Trophoblast cell (in vitro differentiated cells and primary cell): ENCODE data around the gene LTF.
"Not testable (repeated sequence)": the region's sequence is repeated elsewhere in the genome, so short reads cannot be mapped to it uniquely, and the experiment has no call there.

Source experiments
- DNase-seq, 2 donors: peaks; one replicate each; pipeline ENCODE4 v3.0.0-alpha.2; 2016
- H2AFZ ChIP-seq: 2 replicates; pipeline ENCODE4 v1.6.1; 2013; ENCODE audit warnings: low read length, moderate library complexity, mild to moderate bottlenecking; ENCODE audit not compliant: insufficient read depth, poor library complexity
- H2AK5ac ChIP-seq: 2 replicates; pipeline ENCODE4 v1.6.1; 2013; ENCODE audit warnings: mild to moderate bottlenecking, low read length
- H2BK120ac ChIP-seq: 2 replicates; pipeline ENCODE4 v1.6.1; 2013; ENCODE audit warnings: low read length, mild to moderate bottlenecking, moderate library complexity; ENCODE audit not compliant: insufficient read depth, poor library complexity
- H2BK12ac ChIP-seq: 2 replicates; pipeline ENCODE4 v1.6.1; 2013; ENCODE audit warnings: mild to moderate bottlenecking, low read length, moderate library complexity
- H2BK5ac ChIP-seq: 2 replicates; pipeline ENCODE4 v1.6.1; 2013; ENCODE audit warnings: low read length, low read depth, moderate library complexity, mild to moderate bottlenecking; ENCODE audit not compliant: poor library complexity
- H3K14ac ChIP-seq: 2 replicates; pipeline ENCODE4 v1.6.1; 2013; ENCODE audit warnings: mild to moderate bottlenecking, low read length
- H3K18ac ChIP-seq: 2 replicates; pipeline ENCODE4 v1.6.1; 2013; ENCODE audit warnings: mild to moderate bottlenecking, low read length
- H3K23ac ChIP-seq: 2 replicates; pipeline ENCODE4 v1.6.1; 2013; ENCODE audit warnings: low read length
- H3K27ac ChIP-seq: 2 replicates; pipeline ENCODE4 v1.5.1; 2013; ENCODE audit warnings: low read depth, mild to moderate bottlenecking, inconsistent platforms, low read length, moderate library complexity
- H3K27me3 ChIP-seq: 2 replicates; pipeline ENCODE4 v1.6.1; 2013; ENCODE audit warnings: inconsistent platforms, mild to moderate bottlenecking, low read length, moderate library complexity; ENCODE audit not compliant: insufficient read depth
- H3K36me3 ChIP-seq, 2 experiments: 1 replicate in 1 of 2; 2 replicates in 1 of 2; pipeline ENCODE4 v1.6.1; 2013; ENCODE audit warnings: low read length in 2 of 2, mild to moderate bottlenecking in 2 of 2, moderate library complexity in 1 of 2; ENCODE audit not compliant: insufficient read depth in 2 of 2, control insufficient read depth in 1 of 2
- H3K4ac ChIP-seq: 2 replicates; pipeline ENCODE4 v1.6.1; 2013; ENCODE audit warnings: low read depth, mild to moderate bottlenecking, low read length, moderate library complexity
- H3K4me1 ChIP-seq, 2 experiments: 1 replicate in 1 of 2; 2 replicates in 1 of 2; pipeline ENCODE4 v1.6.1; 2013; ENCODE audit warnings: low read length in 2 of 2, mild to moderate bottlenecking in 2 of 2, moderate library complexity in 1 of 2; ENCODE audit not compliant: insufficient read depth in 2 of 2, control insufficient read depth in 1 of 2
- H3K4me2 ChIP-seq: 2 replicates; pipeline ENCODE4 v1.6.1; 2013; ENCODE audit warnings: inconsistent platforms, mild to moderate bottlenecking, low read length, moderate library complexity
- H3K4me3 ChIP-seq: 2 replicates; pipeline ENCODE4 v1.5.1; 2013; ENCODE audit warnings: mild to moderate bottlenecking, low read depth, low read length, inconsistent platforms
- H3K79me1 ChIP-seq: one replicate; pipeline ENCODE4 v1.6.1; 2013; ENCODE audit warnings: low read length
- H3K79me2 ChIP-seq: 2 replicates; pipeline ENCODE4 v1.6.1; 2013; ENCODE audit warnings: low read length, mild to moderate bottlenecking; ENCODE audit not compliant: control insufficient read depth, insufficient read depth, poor library complexity
- H3K9ac ChIP-seq: 2 replicates; pipeline ENCODE4 v1.6.1; 2013; ENCODE audit warnings: mild to moderate bottlenecking, low read length
- H3K9me3 ChIP-seq: 2 replicates; pipeline ENCODE4 v1.6.1; 2013; ENCODE audit warnings: low read depth, mild to moderate bottlenecking, control low read depth, inconsistent platforms, low read length; ENCODE audit not compliant: insufficient read depth
- H4K12ac ChIP-seq: 2 replicates; pipeline ENCODE4 v1.6.1; 2013; ENCODE audit warnings: low read depth, mild to moderate bottlenecking, low read length, moderate library complexity
- H4K8ac ChIP-seq: 2 replicates; pipeline ENCODE4 v1.6.1; 2013; ENCODE audit warnings: low read depth, mild to moderate bottlenecking, low read length, moderate library complexity
- H4K91ac ChIP-seq: one replicate; pipeline ENCODE4 v1.6.1; 2013; ENCODE audit warnings: low read depth, mild to moderate bottlenecking, low read length, moderate library complexity
- WGBS: extraction: QIAGEN DNeasy Blood & Tissue Kit; methylation state at CpG from one replicate; pipeline ENCODE4 v1.1.7; 2013; ENCODE audit warnings: missing lambda C conversion rate; ENCODE audit not compliant: insufficient read length, insufficient coverage; ENCODE audit errors: extremely low coverage; 5-methylcytosine and 5-hydroxymethylcytosine counted together

Gene LTF

GRCh38 chr3:46406443-46406787 is 58.3 kb downstream of the LTF start:
- no peak overlapping the region for H2BK5ac ChIP-seq
- no peak overlapping the region for H3K23ac ChIP-seq
- H3K36me3 ChIP-seq = no peaks in the 10 kb centered on the region
- no peak overlapping the region for H3K14ac ChIP-seq
- H3K79me2 ChIP-seq = no peaks in the 10 kb centered on the region
- WGBS = no CpG with 5 or more reads among the region's 4 CpGs
- H4K91ac ChIP-seq = no peak overlapping the region
- H3K9ac ChIP-seq = no peak overlapping the region
- no peak overlapping the region for H4K12ac ChIP-seq
- H3K9me3 ChIP-seq = no peaks in the 10 kb centered on the region
- H2BK120ac ChIP-seq = no peak overlapping the region
- no peaks in the 10 kb centered on the region for H3K27me3 ChIP-seq
- H3K4ac ChIP-seq = no peak overlapping the region
- no peak overlapping the region for H3K4me3 ChIP-seq
- DNase-seq = peak; percentile 27 to 48
- H3K4me2 ChIP-seq = no peak overlapping the region
- H2BK12ac ChIP-seq = no peak overlapping the region
- H3K18ac ChIP-seq = no peak overlapping the region
- no peak overlapping the region for H2AFZ ChIP-seq
- H3K27ac ChIP-seq = no peak overlapping the region
- no peaks in the 10 kb centered on the region for H3K79me1 ChIP-seq
- H2AK5ac ChIP-seq = no peak overlapping the region
- H3K4me1 ChIP-seq = peaks cover 0 to 2% of the 10 kb centered on the region in 2 experiments
- no peak overlapping the region for H4K8ac ChIP-seq

DNA sequence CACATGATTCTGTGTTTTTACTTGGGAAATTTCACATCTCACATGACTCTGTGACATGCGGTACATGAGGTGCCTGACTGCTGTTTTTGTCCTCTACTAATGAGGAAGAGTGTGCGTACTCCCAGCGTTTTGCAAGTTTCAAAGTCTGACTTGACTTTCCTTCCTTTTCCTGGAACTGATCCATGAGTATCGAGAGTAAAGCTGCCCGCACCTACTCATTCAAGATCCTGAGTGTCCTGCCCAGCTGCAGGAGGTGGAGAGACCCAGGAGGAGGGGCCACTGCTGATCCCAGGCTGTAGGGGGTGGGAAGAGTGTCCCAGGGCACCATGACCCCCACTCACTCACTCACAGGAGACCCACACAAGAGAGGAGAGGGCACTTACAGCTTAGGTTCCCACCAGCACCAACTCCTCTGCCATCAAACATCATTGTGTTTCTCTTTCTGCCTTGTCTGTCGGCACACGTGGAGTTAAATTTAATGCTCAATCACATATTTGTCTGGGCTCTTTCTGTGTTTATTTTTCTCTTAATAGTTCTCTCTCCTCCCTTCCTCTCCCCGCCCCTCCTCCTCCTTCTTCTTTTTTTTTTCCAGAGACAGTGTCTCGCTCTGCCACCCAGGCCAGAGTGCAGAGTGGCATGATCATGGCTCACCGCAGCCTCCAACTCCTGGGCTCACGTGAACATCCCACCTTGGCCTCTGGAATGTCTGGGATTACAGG is 59.2 kb downstream of the LTF start:
- Histone ChIP-seq H3K4me2 (no peak overlapping the region), H3K27me3 (no peaks in the 10 kb centered on the region), H3K18ac (no peak overlapping the region), H3K79me2 (no peaks in the 10 kb centered on the region), H3K27ac (no peak overlapping the region), H2AFZ (no peak overlapping the region), H4K91ac (no peak overlapping the region), H3K9ac (no peak overlapping the region), H2AK5ac (no peak overlapping the region), H3K4me3 (no peak overlapping the region), H3K4me1 (peaks cover 0 to 2% of the 10 kb centered on the region in 2 experiments), H3K23ac (no peak overlapping the region), H2BK5ac (no peak overlapping the region), H2BK120ac (no peak overlapping the region), H3K4ac (no peak overlapping the region), H2BK12ac (no peak overlapping the region), H4K8ac (no peak overlapping the region), H3K14ac (no peak overlapping the region), H3K9me3 (no peaks in the 10 kb centered on the region), H3K79me1 (no peaks in the 10 kb centered on the region), H3K36me3 (no peaks in the 10 kb centered on the region), H4K12ac (no peak overlapping the region)
- no CpG with 5 or more reads among the region's 11 CpGs for WGBS
- DNase-seq = peak in 1 of 2 donors; percentile 59

- not testable (repeated sequence) for H2AK5ac ChIP-seq, H3K23ac ChIP-seq, H2BK5ac ChIP-seq, H3K79me1 ChIP-seq, H2BK120ac ChIP-seq, H3K18ac ChIP-seq, H3K4me2 ChIP-seq, H2BK12ac ChIP-seq, H3K4ac ChIP-seq, H3K79me2 ChIP-seq, DNase-seq, H3K27ac ChIP-seq, H3K9ac ChIP-seq, H3K14ac ChIP-seq, H4K8ac ChIP-seq, H4K12ac ChIP-seq, H3K4me1 ChIP-seq, H2AFZ ChIP-seq, H3K4me3 ChIP-seq, H3K27me3 ChIP-seq, H3K36me3 ChIP-seq, H4K91ac ChIP-seq, H3K9me3 ChIP-seq
- WGBS = no CpG with 5 or more reads among the region's 4 CpGs
These were observed 61.8 kb downstream of the LTF start for GRCh38 chr3:46402902-46403301.

DNA sequence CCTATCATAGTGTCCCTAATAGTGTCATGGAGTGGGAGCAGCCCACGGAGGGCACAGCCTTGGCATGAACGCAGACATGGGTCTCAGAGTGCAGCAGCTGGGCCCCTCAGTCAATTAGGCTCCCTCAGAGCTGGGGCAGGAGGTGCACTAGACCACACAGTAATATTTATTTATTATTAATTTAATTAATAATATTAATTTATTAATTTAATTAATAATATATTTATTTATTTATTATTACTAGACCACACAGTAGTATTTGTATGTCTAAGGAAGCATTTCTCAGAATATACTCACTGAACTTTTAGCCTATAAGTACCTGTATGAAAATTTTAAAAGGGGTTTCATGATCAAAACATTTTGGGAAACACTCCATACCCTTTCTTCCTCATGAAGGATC is 63.1 kb downstream of the LTF start:
- Histone ChIP-seq H4K91ac (no peak overlapping the region), H3K9me3 (no peaks in the 10 kb centered on the region), H3K27me3 (no peaks in the 10 kb centered on the region), H4K8ac (no peak overlapping the region), H3K18ac (no peak overlapping the region), H3K4me3 (no peak overlapping the region), H4K12ac (no peak overlapping the region), H3K9ac (no peak overlapping the region), H3K23ac (no peak overlapping the region), H2BK120ac (no peak overlapping the region), H2BK5ac (no peak overlapping the region), H3K36me3 (no peaks in the 10 kb centered on the region), H3K79me1 (no peaks in the 10 kb centered on the region), H3K27ac (no peak overlapping the region), H3K4me1 (peaks cover under 1 to 1% of the 10 kb centered on the region in 2 experiments), H3K4ac (no peak overlapping the region), H2AK5ac (no peak overlapping the region), H2AFZ (no peak overlapping the region), H3K79me2 (no peaks in the 10 kb centered on the region), H2BK12ac (no peak overlapping the region), H3K14ac (no peak overlapping the region), H3K4me2 (no peak overlapping the region)
- no CpG with 5 or more reads among the region's 2 CpGs for WGBS
- DNase-seq = no peak
